ENCODE results near the gene PORCN. TPM values are rescaled to one million over a fixed set of nuclear protein-coding genes. Genes with fewer than 3 reads are reported as not detected.

The PORCN gene
- total RNA-seq, 4 donors from 2014 or later = 11.4 to 18.7 (median 12.3) TPM

- no peak for TF ChIP-seq POLR2A (IDR thresholded peaks at IDR 0.05)
- TF ChIP-seq, protein P1, sequence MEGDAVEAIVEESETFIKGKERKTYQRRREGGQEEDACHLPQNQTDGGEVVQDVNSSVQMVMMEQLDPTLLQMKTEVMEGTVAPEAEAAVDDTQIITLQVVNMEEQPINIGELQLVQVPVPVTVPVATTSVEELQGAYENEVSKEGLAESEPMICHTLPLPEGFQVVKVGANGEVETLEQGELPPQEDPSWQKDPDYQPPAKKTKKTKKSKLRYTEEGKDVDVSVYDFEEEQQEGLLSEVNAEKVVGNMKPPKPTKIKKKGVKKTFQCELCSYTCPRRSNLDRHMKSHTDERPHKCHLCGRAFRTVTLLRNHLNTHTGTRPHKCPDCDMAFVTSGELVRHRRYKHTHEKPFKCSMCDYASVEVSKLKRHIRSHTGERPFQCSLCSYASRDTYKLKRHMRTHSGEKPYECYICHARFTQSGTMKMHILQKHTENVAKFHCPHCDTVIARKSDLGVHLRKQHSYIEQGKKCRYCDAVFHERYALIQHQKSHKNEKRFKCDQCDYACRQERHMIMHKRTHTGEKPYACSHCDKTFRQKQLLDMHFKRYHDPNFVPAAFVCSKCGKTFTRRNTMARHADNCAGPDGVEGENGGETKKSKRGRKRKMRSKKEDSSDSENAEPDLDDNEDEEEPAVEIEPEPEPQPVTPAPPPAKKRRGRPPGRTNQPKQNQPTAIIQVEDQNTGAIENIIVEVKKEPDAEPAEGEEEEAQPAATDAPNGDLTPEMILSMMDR (IDR thresholded peaks at IDR 0.05 in 4 of 5, conservative IDR thresholded peaks at IDR 0.05 in 1 of 5) = no peak
- H3K27ac ChIP-seq = no peak overlapping the region
- no peaks in the 10 kb centered on the region for H3K4me1 ChIP-seq
- ATAC-seq (no peak), DNase-seq (no peak)
- no peaks in the 10 kb centered on the region for H3K36me3 ChIP-seq
- H3K4me3 ChIP-seq = no peak overlapping the region
- no peaks in the 10 kb centered on the region for H3K27me3 ChIP-seq
- in situ Hi-C loops (cut with MboI; ENCODE audit: low sequenced_read_pairs in 4 of 4) = no loop called here
- intact Hi-C loops (cut with DNase I; ENCODE audit: low total_unique reads) = no loop called here
- no peaks in the 10 kb centered on the region for H3K9me3 ChIP-seq
These were observed 3.3 kb upstream of the PORCN start for GRCh38 chrX:48505481-48505880.

- intact Hi-C loops (cut with DNase I; ENCODE audit: low total_unique reads) = no loop called here
- Histone ChIP-seq H3K9me3 (no peaks in the 10 kb centered on the region), H3K4me3 (no peak overlapping the region), H3K27ac (no peak overlapping the region), H3K27me3 (no peaks in the 10 kb centered on the region), H3K4me1 (no peaks in the 10 kb centered on the region), H3K36me3 (no peaks in the 10 kb centered on the region)
- no peak for ATAC-seq
- in situ Hi-C loops (cut with MboI; ENCODE audit: low sequenced_read_pairs in 4 of 4) = no loop called here
- TF ChIP-seq POLR2A (IDR thresholded peaks at IDR 0.05) = no peak
- DNase-seq = no peak
These were observed 1.5 kb upstream of the PORCN start for GRCh38 chrX:48507246-48507645.

DNA sequence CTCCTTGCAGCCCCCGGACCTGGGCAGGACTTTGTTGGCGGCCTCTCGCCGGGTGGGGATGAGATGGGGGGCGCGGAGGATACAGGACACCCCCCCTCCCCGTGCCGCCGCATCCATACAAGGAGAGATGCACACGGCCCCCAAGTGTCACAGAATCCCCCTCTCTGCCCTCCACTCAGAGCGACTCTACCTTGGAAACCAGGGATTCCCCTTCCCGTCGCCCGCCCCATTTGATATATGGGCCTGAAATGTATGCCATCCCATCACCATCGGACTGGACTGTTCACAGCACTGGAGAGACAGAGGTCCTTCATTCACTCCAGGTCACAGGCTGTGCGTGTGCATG, 426 bp downstream of the PORCN start:
- Histone ChIP-seq H3K4me1 (no peaks in the 10 kb centered on the region), H3K36me3 (no peaks in the 10 kb centered on the region), H3K27me3 (no peaks in the 10 kb centered on the region), H3K27ac (peak overlapping the region; percentile 83 to 85 (median 84)), H3K9me3 (no peaks in the 10 kb centered on the region), H3K4me3 (peak overlapping the region; percentile 68 to 78 (median 76))
- in situ Hi-C loops (cut with MboI; ENCODE audit: low sequenced_read_pairs in 4 of 4) (no loop called here), intact Hi-C loops (cut with DNase I; ENCODE audit: low total_unique reads) (no loop called here)
- no peak for DNase-seq
- no peak for ATAC-seq
- TF ChIP-seq, protein P1 (IDR thresholded peaks at IDR 0.05 in 4 of 5, conservative IDR thresholded peaks at IDR 0.05 in 1 of 5) = no peak
- no peak for TF ChIP-seq POLR2A (IDR thresholded peaks at IDR 0.05)

DNA sequence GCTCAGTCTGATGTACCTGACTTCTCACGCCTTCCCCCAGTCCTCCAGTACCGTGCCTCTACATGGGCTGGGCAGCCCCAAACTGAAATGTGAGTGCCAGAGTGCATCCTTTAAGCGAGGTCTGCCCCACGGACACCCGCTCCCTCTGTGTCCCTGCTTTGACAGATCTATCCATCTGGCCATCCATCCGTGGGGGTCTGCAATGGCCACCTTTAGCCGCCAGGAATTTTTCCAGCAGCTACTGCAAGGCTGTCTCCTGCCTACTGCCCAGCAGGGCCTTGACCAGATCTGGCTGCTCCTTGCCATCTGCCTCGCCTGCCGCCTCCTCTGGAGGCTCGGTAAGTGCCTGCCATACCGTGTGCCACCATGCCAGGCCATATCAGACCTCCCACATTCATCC, 827 bp downstream of the PORCN start:
- no peaks in the 10 kb centered on the region for H3K27me3 ChIP-seq
- no peaks in the 10 kb centered on the region for H3K36me3 ChIP-seq
- ATAC-seq (no peak), DNase-seq (no peak)
- in situ Hi-C loops (cut with MboI; ENCODE audit: low sequenced_read_pairs in 4 of 4) (no loop called here), intact Hi-C loops (cut with DNase I; ENCODE audit: low total_unique reads) (no loop called here)
- H3K4me1 ChIP-seq = no peaks in the 10 kb centered on the region
- peak overlapping the region; percentile 68 to 78 (median 76) for H3K4me3 ChIP-seq
- no peak for TF ChIP-seq POLR2A (IDR thresholded peaks at IDR 0.05)
- TF ChIP-seq, protein P1 (IDR thresholded peaks at IDR 0.05 in 4 of 5, conservative IDR thresholded peaks at IDR 0.05 in 1 of 5) = no peak
- no peaks in the 10 kb centered on the region for H3K9me3 ChIP-seq
- H3K27ac ChIP-seq = no peak overlapping the region

- intact Hi-C loops (cut with DNase I; ENCODE audit: low total_unique reads) (no loop called here), in situ Hi-C loops (cut with MboI; ENCODE audit: low sequenced_read_pairs in 4 of 4) (no loop called here)
- no peaks in the 10 kb centered on the region for H3K27me3 ChIP-seq
- DNase-seq (no peak), ATAC-seq (no peak)
- TF ChIP-seq POLR2A (IDR thresholded peaks at IDR 0.05) = no peak
- TF ChIP-seq, protein P1 (IDR thresholded peaks at IDR 0.05 in 4 of 5, conservative IDR thresholded peaks at IDR 0.05 in 1 of 5) = no peak
- H3K27ac ChIP-seq = no peak overlapping the region
- H3K4me3 ChIP-seq = no peak overlapping the region
- no peaks in the 10 kb centered on the region for H3K9me3 ChIP-seq
- H3K4me1 ChIP-seq = no peaks in the 10 kb centered on the region
- no peaks in the 10 kb centered on the region for H3K36me3 ChIP-seq
These were observed 2.8 kb downstream of the PORCN start for GRCh38 chrX:48511560-48511959.

Data from gastrocnemius medialis (tissue), 4 donors.